Body of pancreas (tissue), 4 donors: ENCODE measurements around the gene NTRK2. TPM values are rescaled to one million over a fixed set of nuclear protein-coding genes. Genes with fewer than 3 reads are reported as not detected.
A peak's percentile ranks its signal among the peaks of the same experiment; 100 is the strongest.

Experiments
- ATAC-seq: fragments of 150-250 bp; one replicate; pipeline ENCODE4 v1.9.1; 2016
- DNase-seq, 4 donors: peaks; one replicate each; pipeline ENCODE4 v3.0.0-alpha.2; 2019
- H3K27ac ChIP-seq, 4 donors: fragments of 200-600 bp; sonication (generic); 1 replicate in 3 of 4; 2 replicates in 1 of 4; pipeline versions ENCODE4 v1.5.1 to v1.6.1; 2016 to 2019; ENCODE audit warnings: mild to moderate bottlenecking in 1 of 4, mixed read lengths in 1 of 4, moderate library complexity in 1 of 4
- H3K27me3 ChIP-seq, 2 donors: fragments of 200-600 bp; sonication (generic); one replicate each; pipeline ENCODE4 v1.6.0; 2016; ENCODE audit warnings: mild to moderate bottlenecking in 1 of 2
- H3K36me3 ChIP-seq, 2 donors: fragments of 200-600 bp; sonication (generic); replicated peaks in 1 of 2; 2 replicates each; pipeline ENCODE4 v1.5.1; 2016; ENCODE audit warnings: low read depth in 2 of 2; ENCODE audit not compliant: insufficient read depth in 1 of 2
- H3K4me1 ChIP-seq: fragments of 200-600 bp; sonication (generic); one replicate; pipeline ENCODE4 v1.6.0; 2016
- H3K4me3 ChIP-seq, 2 donors: fragments of 200-600 bp; sonication (generic); 1 replicate in 1 of 2; 2 replicates in 1 of 2; pipeline ENCODE4 v1.5.1; 2016 to 2019
- H3K9me3 ChIP-seq, 3 donors: fragments of 200-600 bp; sonication (generic); 1 replicate in 2 of 3; 2 replicates in 1 of 3; pipeline ENCODE4 v1.5.1; 2016
- POLR2A ChIP-seq, 3 donors: fragments of 450-650 bp; IDR thresholded peaks; one replicate each; pipeline ENCODE4 v1.6.1; 2016; ENCODE audit warnings: antibody characterized with exemption in 3 of 3, mild to moderate bottlenecking in 2 of 3
- WGBS, 2 donors: methylation state at CpG; one replicate each; pipeline ENCODE4 v1.1.5; 2017; 5-methylcytosine and 5-hydroxymethylcytosine counted together
- intact Hi-C: fragments of 100-400 bp; cut with DNase I; formaldehyde crosslinking; loops from one replicate; pipeline ENCODE4 v1.15.1; 2023
- total RNA-seq, 2 donors: library from RNA; depleted of rRNA; stranded (reverse); fragments of >200 nt; gene quantifications; one replicate each; pipeline ENCODE4 v1.1.0, GENCODE V29; 2016
- TF ChIP-seq, protein P1 (sequence below), 7 experiments: fragments of 450-650 bp in 4 of 7; fragments of 200-600 bp in 3 of 7; sonication (generic) in 3 of 7; IDR thresholded peaks; one replicate each; pipeline ENCODE4 v1.5.1; 2016 to 2019; ENCODE audit warnings: antibody characterized with exemption in 7 of 7

Gene NTRK2
- total RNA-seq, 2 donors from 2014 or later = 20.5 to 37.9 TPM

DNA sequence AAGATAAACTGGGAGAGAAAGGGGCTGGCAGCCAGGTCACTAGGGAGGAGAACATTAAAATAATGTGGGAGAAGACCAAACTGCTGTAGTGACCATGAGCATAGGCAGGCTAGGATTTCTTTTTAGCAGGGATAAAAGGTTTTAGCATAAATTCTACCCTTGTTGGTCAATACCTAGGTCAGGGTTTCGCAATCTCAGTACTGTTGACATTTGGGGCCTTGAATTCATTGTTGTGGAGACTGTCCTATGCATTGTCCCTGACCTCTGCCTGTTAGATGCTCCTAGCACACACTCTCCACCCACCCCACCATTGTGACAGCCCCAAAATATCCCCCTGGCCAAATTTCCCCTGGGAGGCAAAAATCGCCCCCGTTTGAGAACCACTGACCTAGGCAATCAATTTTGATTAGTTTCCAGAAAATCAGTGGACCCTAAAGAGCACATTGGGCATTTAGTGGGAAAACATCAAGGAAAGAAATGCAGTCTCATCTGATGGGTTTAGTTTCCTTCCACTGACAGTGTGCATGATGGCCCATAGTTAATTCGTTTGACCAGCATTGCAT is 181.4 kb downstream of the NTRK2 start:
- TF ChIP-seq POLR2A (IDR thresholded peaks at IDR 0.05) = no peak
- TF ChIP-seq, protein P1, sequence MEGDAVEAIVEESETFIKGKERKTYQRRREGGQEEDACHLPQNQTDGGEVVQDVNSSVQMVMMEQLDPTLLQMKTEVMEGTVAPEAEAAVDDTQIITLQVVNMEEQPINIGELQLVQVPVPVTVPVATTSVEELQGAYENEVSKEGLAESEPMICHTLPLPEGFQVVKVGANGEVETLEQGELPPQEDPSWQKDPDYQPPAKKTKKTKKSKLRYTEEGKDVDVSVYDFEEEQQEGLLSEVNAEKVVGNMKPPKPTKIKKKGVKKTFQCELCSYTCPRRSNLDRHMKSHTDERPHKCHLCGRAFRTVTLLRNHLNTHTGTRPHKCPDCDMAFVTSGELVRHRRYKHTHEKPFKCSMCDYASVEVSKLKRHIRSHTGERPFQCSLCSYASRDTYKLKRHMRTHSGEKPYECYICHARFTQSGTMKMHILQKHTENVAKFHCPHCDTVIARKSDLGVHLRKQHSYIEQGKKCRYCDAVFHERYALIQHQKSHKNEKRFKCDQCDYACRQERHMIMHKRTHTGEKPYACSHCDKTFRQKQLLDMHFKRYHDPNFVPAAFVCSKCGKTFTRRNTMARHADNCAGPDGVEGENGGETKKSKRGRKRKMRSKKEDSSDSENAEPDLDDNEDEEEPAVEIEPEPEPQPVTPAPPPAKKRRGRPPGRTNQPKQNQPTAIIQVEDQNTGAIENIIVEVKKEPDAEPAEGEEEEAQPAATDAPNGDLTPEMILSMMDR (IDR thresholded peaks at IDR 0.05) = no peak
- ATAC-seq (no peak), DNase-seq (no peak)
- 72 to 89% methylated on average over 4 of the region's 4 CpGs for WGBS, 2 donors
- Histone ChIP-seq H3K4me3 (no peak overlapping the region), H3K4me1 (peaks cover 9% of the 10 kb centered on the region), H3K27me3 (no peaks in the 10 kb centered on the region), H3K27ac (no peak overlapping the region), H3K36me3 (no peaks in the 10 kb centered on the region), H3K9me3 (no peaks in the 10 kb centered on the region)
- intact Hi-C loops = no loop called here

DNA sequence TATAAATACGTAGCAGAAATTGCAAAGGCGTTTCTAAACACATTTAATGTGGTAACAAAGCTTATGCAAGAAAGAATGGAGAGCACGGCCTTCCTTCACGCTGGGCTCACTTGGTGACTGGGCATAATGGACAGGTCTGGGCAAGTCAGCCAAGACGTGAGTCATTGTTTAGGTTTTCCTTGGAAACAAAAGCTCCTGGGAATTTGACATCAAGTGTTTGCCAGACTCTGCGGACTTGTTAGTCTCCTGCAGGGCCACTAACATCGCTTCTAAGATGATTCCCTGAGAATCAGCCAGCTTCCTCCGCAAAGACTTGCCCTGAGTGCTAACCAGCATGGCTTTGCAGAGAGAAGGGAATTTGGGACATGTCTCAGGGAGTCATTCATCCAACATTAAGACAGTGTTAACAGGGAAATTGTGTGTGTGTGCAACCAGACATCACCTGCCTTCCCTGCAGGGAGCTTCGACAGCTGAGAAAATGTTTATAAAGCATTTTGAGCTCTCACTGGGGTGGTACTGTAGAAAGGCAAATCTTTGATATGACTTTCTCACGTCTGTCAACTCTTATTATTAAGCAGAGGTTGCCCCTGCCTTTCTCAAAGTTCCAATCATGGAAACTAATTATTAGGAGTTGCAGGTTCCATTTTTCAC is 182.5 kb downstream of the NTRK2 start:
- no peaks in the 10 kb centered on the region for H3K9me3 ChIP-seq
- ATAC-seq (peak; percentile 80), DNase-seq (peak; percentile 27 to 77 (median 41))
- no peak overlapping the region for H3K27ac ChIP-seq
- intact Hi-C loops = no loop called here
- no peaks in the 10 kb centered on the region for H3K27me3 ChIP-seq
- TF ChIP-seq POLR2A (IDR thresholded peaks at IDR 0.05) = no peak
- TF ChIP-seq, protein P1 (IDR thresholded peaks at IDR 0.05) = no peak
- H3K4me3 ChIP-seq = no peak overlapping the region
- H3K4me1 ChIP-seq = peaks cover 4% of the 10 kb centered on the region
- 56 to 57% methylated on average over 10 of the region's 10 CpGs for WGBS, 2 donors
- H3K36me3 ChIP-seq = no peaks in the 10 kb centered on the region

DNA sequence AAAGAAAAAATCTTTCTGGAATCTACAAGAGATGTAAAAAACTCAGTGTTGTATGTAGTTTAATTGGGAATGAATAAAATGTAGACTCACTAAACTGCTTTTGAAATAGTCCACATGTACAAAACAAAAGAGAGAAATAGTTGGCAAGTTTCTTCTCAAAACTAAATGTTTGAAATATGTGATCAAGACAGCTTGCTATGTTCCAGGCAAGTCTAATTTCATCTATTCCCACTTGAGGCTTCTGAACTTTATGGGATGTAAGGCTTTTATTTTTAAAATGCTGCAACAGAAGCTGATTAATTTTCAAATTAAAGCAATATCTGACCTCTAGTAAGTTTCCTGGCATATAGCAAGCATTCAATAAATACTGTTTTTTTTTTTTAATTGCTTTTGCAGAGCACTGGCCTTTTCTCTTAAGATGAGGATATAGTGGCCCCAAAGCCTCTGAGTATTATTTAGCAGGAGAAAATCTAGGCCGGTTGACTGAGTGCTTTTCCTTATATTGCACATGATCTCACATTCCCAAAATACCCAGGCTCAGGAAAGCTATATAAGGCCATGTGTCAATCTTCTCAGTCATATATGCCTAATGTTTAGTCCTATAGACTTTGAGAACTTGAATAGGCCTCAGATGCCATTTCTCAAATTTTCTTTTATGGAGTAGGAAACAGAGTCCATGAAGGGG is 183.2 kb downstream of the NTRK2 start:
- TF ChIP-seq, protein P1 (IDR thresholded peaks at IDR 0.05) = no peak
- TF ChIP-seq POLR2A (IDR thresholded peaks at IDR 0.05) = no peak
- DNase-seq (no peak), ATAC-seq (no peak)
- 86 to 100% methylated on average over 1 of the region's 1 CpG for WGBS, 2 donors
- H3K36me3 ChIP-seq = no peaks in the 10 kb centered on the region
- no peak overlapping the region for H3K27ac ChIP-seq
- H3K27me3 ChIP-seq = no peaks in the 10 kb centered on the region
- intact Hi-C loops = no loop called here
- H3K9me3 ChIP-seq = no peaks in the 10 kb centered on the region
- H3K4me3 ChIP-seq = no peak overlapping the region
- peaks cover 3% of the 10 kb centered on the region for H3K4me1 ChIP-seq

DNA sequence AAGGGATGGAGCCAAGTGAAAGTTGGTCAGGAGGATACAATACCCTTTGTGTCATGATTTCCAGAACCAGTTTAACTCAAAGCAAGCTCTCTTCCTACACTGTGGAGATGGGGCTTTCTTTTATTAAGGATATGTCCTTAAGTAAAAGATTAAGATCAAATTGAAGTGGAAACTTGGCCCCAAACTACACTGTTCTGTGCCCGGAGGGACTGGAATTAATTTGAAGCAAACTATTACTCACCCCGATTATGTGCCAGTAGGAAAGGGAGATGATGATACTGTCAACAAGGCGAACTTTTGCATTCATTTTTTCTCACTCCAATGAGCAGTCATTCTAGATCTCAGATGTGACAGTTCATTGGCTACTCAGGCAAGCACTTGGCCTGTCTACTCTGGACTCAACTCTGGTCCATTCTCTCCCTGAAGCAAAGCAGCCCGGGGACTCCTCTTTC is 186.7 kb downstream of the NTRK2 start:
- H3K4me1 ChIP-seq = peaks cover 3% of the 10 kb centered on the region
- DNase-seq (no peak), ATAC-seq (no peak)
- no peak overlapping the region for H3K27ac ChIP-seq
- 64 to 73% methylated on average over 4 of the region's 4 CpGs for WGBS, 2 donors
- no peaks in the 10 kb centered on the region for H3K9me3 ChIP-seq
- intact Hi-C loops = no loop called here
- H3K36me3 ChIP-seq = no peaks in the 10 kb centered on the region
- TF ChIP-seq, protein P1 (IDR thresholded peaks at IDR 0.05) = no peak
- TF ChIP-seq POLR2A (IDR thresholded peaks at IDR 0.05) = no peak
- no peak overlapping the region for H3K4me3 ChIP-seq
- H3K27me3 ChIP-seq = no peaks in the 10 kb centered on the region
